HFF-Myc (cell line): Measurements from ENCODE around the gene KRT20.

Source experiments
- DNase-seq: peaks from one replicate; pipeline ENCODE4 v3.0.0-alpha.2; 2011; ENCODE audit warnings: low read depth; ENCODE audit errors: extremely low read depth
- H3K4me3 ChIP-seq: replicated peaks from 2 replicates; pipeline ENCODE4 v1.5.1; 2011; ENCODE audit warnings: low read depth, mild to moderate bottlenecking, control low read depth, low read length
- CTCF ChIP-seq: IDR thresholded peaks from 2 replicates; pipeline ENCODE4 v1.5.1; 2012; ENCODE audit warnings: mild to moderate bottlenecking, low read depth, low read length, control low read depth; ENCODE audit errors: missing control alignments

The KRT20 gene

GRCh38 chr17:40883626-40884334 is 1.3 kb downstream of the KRT20 start:
- TF ChIP-seq CTCF = no peak
- no peak overlapping the region for H3K4me3 ChIP-seq
- DNase-seq = no peak

- TF ChIP-seq CTCF = no peak
- H3K4me3 ChIP-seq = no peak overlapping the region
- DNase-seq = no peak
Measured at GRCh38 chr17:40883031-40883430, 2.0 kb downstream of the KRT20 start.

- DNase-seq = no peak
- no peak for TF ChIP-seq CTCF
- H3K4me3 ChIP-seq = no peak overlapping the region
Measured at GRCh38 chr17:40879026-40879425, 6.0 kb downstream of the KRT20 start.

- no peak for TF ChIP-seq CTCF
- no peak overlapping the region for H3K4me3 ChIP-seq
- no peak for DNase-seq
Measured at GRCh38 chr17:40878044-40878443, 7.0 kb downstream of the KRT20 start.

- no peak for DNase-seq
- no peak for TF ChIP-seq CTCF
- H3K4me3 ChIP-seq = no peak overlapping the region
Measured at GRCh38 chr17:40873801-40874200, 11.2 kb downstream of the KRT20 start.

GRCh38 chr17:40873255-40873654 is 11.8 kb downstream of the KRT20 start:
- no peak overlapping the region for H3K4me3 ChIP-seq
- no peak for DNase-seq
- no peak for TF ChIP-seq CTCF

- DNase-seq = no peak
- H3K4me3 ChIP-seq = no peak overlapping the region
- no peak for TF ChIP-seq CTCF
Measured at GRCh38 chr17:40872416-40872815, 12.6 kb downstream of the KRT20 start.
